Parathyroid adenoma (tissue), 2 donors: ENCODE measurements around the gene HNRNPD.

Experiments
- H2AFZ ChIP-seq: fragments of 300-600 bp; sonication (generic); one replicate; pipeline ENCODE4 v1.7.0; 2017; ENCODE audit warnings: antibody characterized with exemption, mild to moderate bottlenecking
- H3K27ac ChIP-seq: fragments of 300-600 bp; sonication (generic); one replicate; pipeline ENCODE4 v1.7.0; 2017
- H3K27me3 ChIP-seq: fragments of 300-600 bp; sonication (generic); one replicate; pipeline ENCODE4 v1.7.0; 2017; ENCODE audit warnings: low read length; ENCODE audit not compliant: control insufficient read depth, insufficient read depth
- H3K36me3 ChIP-seq: fragments of 300-600 bp; sonication (generic); one replicate; pipeline ENCODE4 v1.7.0; 2017; ENCODE audit warnings: low read length; ENCODE audit not compliant: control insufficient read depth, insufficient read depth
- H3K4me1 ChIP-seq: fragments of 300-600 bp; sonication (generic); one replicate; pipeline ENCODE4 v1.7.0; 2017; ENCODE audit warnings: control low read depth
- H3K4me2 ChIP-seq: fragments of 300-600 bp; sonication (generic); one replicate; pipeline ENCODE4 v1.7.0; 2017; ENCODE audit warnings: low read length
- H3K4me3 ChIP-seq: fragments of 300-600 bp; sonication (generic); one replicate; pipeline ENCODE4 v1.7.0; 2017; ENCODE audit warnings: low read depth, low read length
- H3K79me2 ChIP-seq: fragments of 300-600 bp; sonication (generic); one replicate; pipeline ENCODE4 v1.7.0; 2017; ENCODE audit warnings: control low read depth
- H3K9ac ChIP-seq: fragments of 300-600 bp; sonication (generic); one replicate; pipeline ENCODE4 v1.7.0; 2017; ENCODE audit warnings: mild to moderate bottlenecking
- H3K9me3 ChIP-seq: fragments of 300-600 bp; sonication (generic); one replicate; pipeline ENCODE4 v1.7.0; 2017; ENCODE audit warnings: low read length; ENCODE audit not compliant: control insufficient read depth
- CTCF ChIP-seq: fragments of 300-600 bp; sonication (generic); IDR thresholded peaks from one replicate; pipeline ENCODE4 v1.7.0; 2017; ENCODE audit warnings: antibody characterized with exemption, mild to moderate bottlenecking
- donor health status: primary hyperparathyroidism.

HNRNPD gene

DNA sequence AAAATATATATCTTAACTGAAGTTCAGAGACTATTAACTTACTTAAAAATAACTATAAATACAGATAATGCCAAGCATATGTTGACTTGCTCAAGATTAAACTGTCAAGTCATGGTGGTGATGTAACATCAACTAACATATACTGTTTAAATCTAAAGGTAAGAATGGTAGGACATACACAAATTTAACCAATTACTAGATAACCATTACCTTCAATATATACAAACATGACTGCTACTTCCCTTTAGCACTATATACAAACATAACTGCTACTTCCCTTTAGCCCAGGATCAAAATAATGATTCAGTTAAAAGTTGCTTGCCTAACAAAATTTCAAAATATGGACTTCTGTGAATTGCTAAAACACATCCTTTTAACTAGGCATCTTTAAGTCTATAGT lies 14.9 kb downstream of the HNRNPD start:
- H3K27ac ChIP-seq, result no peak overlapping the region
- H3K36me3 ChIP-seq, result no peaks in the 10 kb centered on the region

DNA sequence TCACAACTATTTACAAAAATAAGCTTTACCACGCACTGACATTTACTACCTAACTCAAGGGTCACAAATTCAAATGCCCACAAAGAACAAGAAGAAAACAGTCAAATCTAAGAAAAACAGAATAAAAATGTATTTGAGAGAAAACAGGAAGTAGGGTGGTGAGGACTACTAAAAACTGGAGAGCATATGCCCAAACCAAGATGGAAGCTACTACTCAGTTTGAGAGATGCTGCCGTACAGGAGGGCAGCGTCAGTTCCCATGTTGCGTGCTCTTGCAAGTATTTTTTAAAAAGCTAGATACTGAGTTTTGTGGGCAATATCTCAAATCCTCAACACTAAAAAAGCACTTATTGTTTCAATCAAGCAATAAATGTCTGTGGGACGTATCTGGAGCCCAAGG lies 16.2 kb downstream of the HNRNPD start:
- no peak overlapping the region for H3K4me3 ChIP-seq
- no peak overlapping the region for H3K9ac ChIP-seq
- H3K36me3 ChIP-seq, result no peaks in the 10 kb centered on the region
- no peaks in the 10 kb centered on the region for H3K9me3 ChIP-seq
- H3K4me2 ChIP-seq, result no peak overlapping the region
- no peak overlapping the region for H2AFZ ChIP-seq
- H3K4me1 ChIP-seq, result no peaks in the 10 kb centered on the region
- TF ChIP-seq CTCF, result no peak
- H3K27me3 ChIP-seq, result no peaks in the 10 kb centered on the region
- H3K27ac ChIP-seq, result no peak overlapping the region
- peaks cover 13% of the 10 kb centered on the region for H3K79me2 ChIP-seq

More for the DNA sequence above, 14.9 kb downstream of the HNRNPD start:
- no peak overlapping the region for H2AFZ ChIP-seq
- no peaks in the 10 kb centered on the region for H3K9me3 ChIP-seq
- no peak overlapping the region for H3K4me3 ChIP-seq
- no peaks in the 10 kb centered on the region for H3K4me1 ChIP-seq
- no peaks in the 10 kb centered on the region for H3K27me3 ChIP-seq
- no peak overlapping the region for H3K9ac ChIP-seq
- peaks cover 16% of the 10 kb centered on the region for H3K79me2 ChIP-seq
- no peak for TF ChIP-seq CTCF
- H3K4me2 ChIP-seq, result no peak overlapping the region

DNA sequence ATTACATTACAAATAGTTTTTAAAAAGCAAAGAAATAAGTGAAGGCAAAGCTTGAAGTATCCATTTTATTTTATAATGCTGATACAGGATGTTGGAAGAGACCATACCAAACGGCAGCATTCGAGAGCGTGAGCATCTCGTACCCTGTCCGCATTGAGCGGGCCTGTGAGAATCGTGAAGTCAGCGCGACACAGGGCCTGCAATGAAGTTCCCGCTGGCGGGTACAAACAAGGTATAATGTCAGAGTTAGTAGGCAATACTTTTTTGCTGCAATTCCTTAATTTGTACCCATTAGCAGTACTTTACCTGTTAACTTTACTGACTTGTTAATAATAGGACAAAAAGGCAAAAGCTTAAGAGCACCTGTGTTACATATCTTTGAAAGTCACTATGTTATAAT lies 19.0 kb downstream of the HNRNPD start:
- no peaks in the 10 kb centered on the region for H3K9me3 ChIP-seq
- no peak overlapping the region for H2AFZ ChIP-seq
- H3K27me3 ChIP-seq, result no peaks in the 10 kb centered on the region
- no peak overlapping the region for H3K27ac ChIP-seq
- no peak overlapping the region for H3K4me2 ChIP-seq
- no peak overlapping the region for H3K9ac ChIP-seq
- H3K36me3 ChIP-seq, result no peaks in the 10 kb centered on the region
- no peak for TF ChIP-seq CTCF
- no peaks in the 10 kb centered on the region for H3K4me1 ChIP-seq
- no peak overlapping the region for H3K4me3 ChIP-seq
- peaks cover 13% of the 10 kb centered on the region for H3K79me2 ChIP-seq

- Histone ChIP-seq H3K27ac (no peak overlapping the region), H3K4me2 (no peak overlapping the region), H3K4me1 (no peaks in the 10 kb centered on the region)
These were observed 20.9 kb downstream of the HNRNPD start for GRCh38 chr4:82352825-82353366.

More at GRCh38 chr4:82352825-82353366, 20.9 kb downstream of the HNRNPD start:
- Histone ChIP-seq H3K9me3 (no peaks in the 10 kb centered on the region), H3K79me2 (peaks cover 12% of the 10 kb centered on the region), H3K4me3 (no peak overlapping the region), H2AFZ (no peak overlapping the region), H3K36me3 (no peaks in the 10 kb centered on the region), H3K9ac (no peak overlapping the region), H3K27me3 (no peaks in the 10 kb centered on the region)
- no peak for TF ChIP-seq CTCF
